Measurements from ENCODE around the gene LCLAT1.

GRCh38 chr2:30641765-30642345, 194.8 kb downstream of the LCLAT1 start:
- no peak for TF ChIP-seq CTCF (IDR thresholded peaks at IDR 0.05)
- no peak for TF ChIP-seq POLR2A (IDR thresholded peaks at IDR 0.05)

All from uterus (tissue), 2 donors.